ENCODE results near the gene IMPG2. TPM values are rescaled to one million over a fixed set of nuclear protein-coding genes. Genes with fewer than 3 reads are reported as not detected.
A peak's percentile ranks its signal among the peaks of the same experiment; 100 is the strongest.

The IMPG2 gene
- total RNA-seq, 1 experiment from 2014 or later = 0.50 TPM

GRCh38 chr3:101189176-101189575 is 131.2 kb downstream of the IMPG2 start:
- H3K4me3 Mint-ChIP-seq (ENCODE audit: low read depth, unreplicated experiment) = no peak overlapping the region
- no peaks in the 10 kb centered on the region for H3K27me3 Mint-ChIP-seq (ENCODE audit: unreplicated experiment)
- H3K4me1 Mint-ChIP-seq (ENCODE audit: low read depth, unreplicated experiment) = peaks cover 26% of the 10 kb centered on the region
- H3K27ac Mint-ChIP-seq (ENCODE audit: unreplicated experiment) = peak overlapping the region; percentile 83
- BruUV-seq (replicated peaks) = no TSS peak
- CTCF ChIA-PET = interaction anchor here (0.7 to 1.1 kb wide), 2 partner anchors 86 to 117 kb away, joined by 3 to 5 read pairs; no protein-coding TSS in a partner anchor
- DNase-seq = no peak
- H3K36me3 Mint-ChIP-seq (ENCODE audit: insufficient read depth, unreplicated experiment) = peaks cover 5% of the 10 kb centered on the region
- intact Hi-C loops (cut with micrococcal nuclease; ENCODE audit: unreplicated experiment) = loop anchor here (1.0 kb wide), 1 partner anchor 45 kb away; no protein-coding TSS in a partner anchor
- TF ChIP-seq, protein P1, sequence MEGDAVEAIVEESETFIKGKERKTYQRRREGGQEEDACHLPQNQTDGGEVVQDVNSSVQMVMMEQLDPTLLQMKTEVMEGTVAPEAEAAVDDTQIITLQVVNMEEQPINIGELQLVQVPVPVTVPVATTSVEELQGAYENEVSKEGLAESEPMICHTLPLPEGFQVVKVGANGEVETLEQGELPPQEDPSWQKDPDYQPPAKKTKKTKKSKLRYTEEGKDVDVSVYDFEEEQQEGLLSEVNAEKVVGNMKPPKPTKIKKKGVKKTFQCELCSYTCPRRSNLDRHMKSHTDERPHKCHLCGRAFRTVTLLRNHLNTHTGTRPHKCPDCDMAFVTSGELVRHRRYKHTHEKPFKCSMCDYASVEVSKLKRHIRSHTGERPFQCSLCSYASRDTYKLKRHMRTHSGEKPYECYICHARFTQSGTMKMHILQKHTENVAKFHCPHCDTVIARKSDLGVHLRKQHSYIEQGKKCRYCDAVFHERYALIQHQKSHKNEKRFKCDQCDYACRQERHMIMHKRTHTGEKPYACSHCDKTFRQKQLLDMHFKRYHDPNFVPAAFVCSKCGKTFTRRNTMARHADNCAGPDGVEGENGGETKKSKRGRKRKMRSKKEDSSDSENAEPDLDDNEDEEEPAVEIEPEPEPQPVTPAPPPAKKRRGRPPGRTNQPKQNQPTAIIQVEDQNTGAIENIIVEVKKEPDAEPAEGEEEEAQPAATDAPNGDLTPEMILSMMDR (IDR thresholded peaks at IDR 0.05; ENCODE audit: unreplicated experiment) = no peak
- H3K9me3 Mint-ChIP-seq (ENCODE audit: low read depth, unreplicated experiment) = peaks cover 4% of the 10 kb centered on the region

GRCh38 chr3:101185341-101185740 is 135.0 kb downstream of the IMPG2 start:
- H3K9me3 Mint-ChIP-seq (ENCODE audit: low read depth, unreplicated experiment) = peaks cover 4% of the 10 kb centered on the region
- H3K4me3 Mint-ChIP-seq (ENCODE audit: low read depth, unreplicated experiment) = no peak overlapping the region
- BruUV-seq (replicated peaks) = no TSS peak
- intact Hi-C loops (cut with micrococcal nuclease; ENCODE audit: unreplicated experiment) = no loop called here
- peaks cover 5% of the 10 kb centered on the region for H3K36me3 Mint-ChIP-seq (ENCODE audit: insufficient read depth, unreplicated experiment)
- H3K27me3 Mint-ChIP-seq (ENCODE audit: unreplicated experiment) = no peaks in the 10 kb centered on the region
- CTCF ChIA-PET = no interaction called here
- H3K27ac Mint-ChIP-seq (ENCODE audit: unreplicated experiment) = no peak overlapping the region
- DNase-seq = no peak
- H3K4me1 Mint-ChIP-seq (ENCODE audit: low read depth, unreplicated experiment) = peaks cover 34% of the 10 kb centered on the region
- TF ChIP-seq, protein P1 (IDR thresholded peaks at IDR 0.05; ENCODE audit: unreplicated experiment) = no peak

DNA sequence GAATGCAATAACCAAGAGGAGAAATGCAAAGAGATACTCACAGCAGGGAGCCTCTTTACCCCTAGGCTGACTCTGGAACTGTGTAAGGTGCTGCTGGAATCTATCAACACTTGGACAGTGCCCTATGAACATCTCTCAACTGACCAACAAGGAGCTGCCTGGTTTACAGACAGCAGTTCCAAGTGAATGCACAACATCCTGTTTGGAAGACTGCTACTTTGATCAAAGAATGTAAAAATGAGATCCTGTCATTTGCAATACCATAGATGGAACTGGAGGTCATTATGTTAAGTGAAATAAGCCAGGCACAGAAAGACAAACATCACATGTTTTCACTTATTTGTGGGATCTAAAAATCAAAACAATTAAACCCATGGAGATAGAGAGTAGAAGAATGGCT is 136.3 kb downstream of the IMPG2 start:
- intact Hi-C loops (cut with micrococcal nuclease; ENCODE audit: unreplicated experiment) = no loop called here
- BruUV-seq (replicated peaks) = no TSS peak
- no peak for DNase-seq
- peaks cover 24% of the 10 kb centered on the region for H3K4me1 Mint-ChIP-seq (ENCODE audit: low read depth, unreplicated experiment)
- H3K27ac Mint-ChIP-seq (ENCODE audit: unreplicated experiment) = peak overlapping the region; percentile 21
- H3K4me3 Mint-ChIP-seq (ENCODE audit: low read depth, unreplicated experiment) = no peak overlapping the region
- peaks cover 4% of the 10 kb centered on the region for H3K9me3 Mint-ChIP-seq (ENCODE audit: low read depth, unreplicated experiment)
- peaks cover 5% of the 10 kb centered on the region for H3K36me3 Mint-ChIP-seq (ENCODE audit: insufficient read depth, unreplicated experiment)
- H3K27me3 Mint-ChIP-seq (ENCODE audit: unreplicated experiment) = no peaks in the 10 kb centered on the region
- CTCF ChIA-PET = no interaction called here
- TF ChIP-seq, protein P1 (IDR thresholded peaks at IDR 0.05; ENCODE audit: unreplicated experiment) = no peak

GRCh38 chr3:101183151-101183550 is 137.2 kb downstream of the IMPG2 start:
- no TSS peak for BruUV-seq (replicated peaks)
- Mint-ChIP-seq H3K4me3 (ENCODE audit: low read depth, unreplicated experiment) (no peak overlapping the region), H3K9me3 (ENCODE audit: low read depth, unreplicated experiment) (peaks cover 4% of the 10 kb centered on the region), H3K27me3 (ENCODE audit: unreplicated experiment) (no peaks in the 10 kb centered on the region), H3K27ac (ENCODE audit: unreplicated experiment) (no peak overlapping the region), H3K36me3 (ENCODE audit: insufficient read depth, unreplicated experiment) (peaks cover 5% of the 10 kb centered on the region), H3K4me1 (ENCODE audit: low read depth, unreplicated experiment) (peaks cover 19% of the 10 kb centered on the region)
- TF ChIP-seq, protein P1 (IDR thresholded peaks at IDR 0.05; ENCODE audit: unreplicated experiment) = no peak
- no peak for DNase-seq
- intact Hi-C loops (cut with micrococcal nuclease; ENCODE audit: unreplicated experiment) = no loop called here
- CTCF ChIA-PET = no interaction called here

Data from Calu3 (cell line).